DND-41 (cell line): ENCODE results near the gene YBX1.
"Not testable (repeated sequence)": the region's sequence is repeated elsewhere in the genome, so short reads cannot be mapped to it uniquely, and the experiment has no call there.

ENCODE experiments used
- ATAC-seq: fragments of 200-7000 bp; cut with Tn5 transposase; 3 replicates; pipeline ENCODE4 v1.9.1; 2021; ENCODE audit warnings: low read depth; ENCODE audit not compliant: insufficient read depth
- DNase-seq: peaks from one replicate; pipeline ENCODE4 v3.0.0-alpha.2; 2020
- H2AFZ ChIP-seq: 2 replicates; pipeline ENCODE4 v1.6.0; 2012; ENCODE audit warnings: low read depth, low read length
- H3K27ac ChIP-seq: 2 replicates; pipeline ENCODE4 v1.5.1; 2012; ENCODE audit warnings: low read length, inconsistent platforms
- H3K27me3 ChIP-seq: fragments of 200-600 bp; sonication (generic); 2 replicates; pipeline ENCODE4 v1.6.0; 2012; ENCODE audit warnings: low read length, mild to moderate bottlenecking, inconsistent platforms; ENCODE audit not compliant: insufficient read depth, poor library complexity
- H3K36me3 ChIP-seq: 2 replicates; pipeline ENCODE4 v1.5.1; 2012; ENCODE audit warnings: low read length, inconsistent platforms; ENCODE audit not compliant: insufficient read depth
- H3K4me1 ChIP-seq: 2 replicates; pipeline ENCODE4 v1.5.1; 2012; ENCODE audit warnings: mild to moderate bottlenecking, low read length; ENCODE audit not compliant: insufficient read depth
- H3K4me2 ChIP-seq: 2 replicates; pipeline ENCODE4 v1.6.0; 2012; ENCODE audit warnings: mild to moderate bottlenecking, moderate library complexity, low read length, inconsistent platforms; ENCODE audit not compliant: insufficient read depth
- H3K4me3 ChIP-seq, 2 experiments: fragments of 200-600 bp in 1 of 2; shearing (Covaris generic) in 1 of 2; 2 replicates each; pipeline ENCODE4 v1.5.1; 2012 to 2016; ENCODE audit warnings: inconsistent platforms in 2 of 2, low read length in 2 of 2, mild to moderate bottlenecking in 2 of 2, low read depth in 1 of 2, moderate library complexity in 1 of 2
- H3K79me2 ChIP-seq: 2 replicates; pipeline ENCODE4 v1.6.0; 2012; ENCODE audit warnings: low read length, inconsistent platforms; ENCODE audit not compliant: insufficient read depth
- H3K9ac ChIP-seq: 2 replicates; pipeline ENCODE4 v1.6.0; 2012; ENCODE audit warnings: low read depth, mild to moderate bottlenecking, inconsistent platforms, low read length, moderate library complexity
- H3K9me3 ChIP-seq: 2 replicates; pipeline ENCODE4 v1.5.1; 2012; ENCODE audit warnings: low read length, moderate library complexity, mild to moderate bottlenecking, inconsistent platforms; ENCODE audit not compliant: insufficient read depth, severe bottlenecking
- H4K20me1 ChIP-seq: 2 replicates; pipeline ENCODE4 v1.6.0; 2012; ENCODE audit warnings: low read length; ENCODE audit not compliant: insufficient read depth
- CTCF ChIP-seq: IDR thresholded peaks from 2 replicates; pipeline ENCODE4 v1.5.1; 2012; ENCODE audit warnings: borderline replicate concordance, low read length, moderate library complexity, mild to moderate bottlenecking; ENCODE audit not compliant: poor library complexity, severe bottlenecking; ENCODE audit errors: extremely low read depth
- EZH2 ChIP-seq: IDR thresholded peaks from 3 replicates; pipeline ENCODE4 v1.6.1; 2012; ENCODE audit warnings: borderline replicate concordance, low read depth, mild to moderate bottlenecking, moderate library complexity, low read length, inconsistent platforms; ENCODE audit not compliant: severe bottlenecking

Gene YBX1

GRCh38 chr1:42700006-42700405 is 17.8 kb downstream of the YBX1 start:
- H3K27ac ChIP-seq, result no peak overlapping the region
- H3K9ac ChIP-seq, result no peak overlapping the region
- peaks cover 69% of the 10 kb centered on the region for H4K20me1 ChIP-seq
- H3K4me3 ChIP-seq, result no peak overlapping the region
- H3K36me3 ChIP-seq, result peaks cover 98% of the 10 kb centered on the region
- H3K27me3 ChIP-seq, result no peaks in the 10 kb centered on the region
- no peak for TF ChIP-seq EZH2
- no peak for TF ChIP-seq CTCF
- ATAC-seq (no peak), DNase-seq (no peak)
- H3K4me1 ChIP-seq, result no peaks in the 10 kb centered on the region
- no peak overlapping the region for H2AFZ ChIP-seq
- no peak overlapping the region for H3K4me2 ChIP-seq
- H3K79me2 ChIP-seq, result peaks cover 82% of the 10 kb centered on the region
- no peaks in the 10 kb centered on the region for H3K9me3 ChIP-seq

GRCh38 chr1:42703888-42704464 is 21.8 kb downstream of the YBX1 start:
- Histone ChIP-seq H3K4me2 (no peak overlapping the region), H3K79me2 (peaks cover 67% of the 10 kb centered on the region), H3K9me3 (no peaks in the 10 kb centered on the region), H3K9ac (no peak overlapping the region), H4K20me1 (peaks cover 46% of the 10 kb centered on the region), H3K27ac (no peak overlapping the region), H2AFZ (no peak overlapping the region), H3K36me3 (peaks cover 94% of the 10 kb centered on the region), H3K4me3 (no peak overlapping the region), H3K4me1 (no peaks in the 10 kb centered on the region), H3K27me3 (no peaks in the 10 kb centered on the region)
- ATAC-seq (0 out of 3 replicates have a peak, but pooled peaks have one; percentile 14), DNase-seq (no peak)
- TF ChIP-seq CTCF, result peak; percentile 9
- no peak for TF ChIP-seq EZH2

GRCh38 chr1:42712808-42713207 is 30.6 kb downstream of the YBX1 start:
- H3K9ac ChIP-seq, H3K4me3 ChIP-seq, H3K4me1 ChIP-seq, H3K27ac ChIP-seq, H3K9me3 ChIP-seq, DNase-seq, H3K27me3 ChIP-seq, H3K4me2 ChIP-seq, H2AFZ ChIP-seq, ATAC-seq: not testable (repeated sequence)
- Histone ChIP-seq H3K36me3 (peaks cover 81% of the 10 kb centered on the region), H3K79me2 (peaks cover 48% of the 10 kb centered on the region), H4K20me1 (peaks cover 11% of the 10 kb centered on the region; the same call in 1 of the 2 replicates)

GRCh38 chr1:42713293-42713692 is 31.1 kb downstream of the YBX1 start:
- H3K27ac ChIP-seq, result no peak overlapping the region
- H3K9ac ChIP-seq, result no peak overlapping the region
- no peak overlapping the region for H2AFZ ChIP-seq
- no peak for ATAC-seq
- peaks cover 5% of the 10 kb centered on the region for H3K9me3 ChIP-seq
- H3K27me3 ChIP-seq, result no peaks in the 10 kb centered on the region
- H3K79me2 ChIP-seq, result peaks cover 44% of the 10 kb centered on the region
- DNase-seq, result no peak
- no peaks in the 10 kb centered on the region for H3K4me1 ChIP-seq
- H3K4me2 ChIP-seq, result no peak overlapping the region
- TF ChIP-seq EZH2 (no peak), CTCF (no peak)
- H3K4me3 ChIP-seq, result no peak overlapping the region
- peaks cover 8% of the 10 kb centered on the region; the same call in 1 of the 2 replicates for H4K20me1 ChIP-seq
- peaks cover 81% of the 10 kb centered on the region for H3K36me3 ChIP-seq

GRCh38 chr1:42714441-42714840 is 32.2 kb downstream of the YBX1 start:
- H3K4me1 ChIP-seq, H3K4me3 ChIP-seq, H2AFZ ChIP-seq, DNase-seq, ATAC-seq, H3K27ac ChIP-seq, H3K4me2 ChIP-seq, H3K9me3 ChIP-seq, H3K9ac ChIP-seq, H3K27me3 ChIP-seq, H4K20me1 ChIP-seq: not testable (repeated sequence)
- H3K36me3 ChIP-seq, result peaks cover 80% of the 10 kb centered on the region
- peaks cover 36% of the 10 kb centered on the region for H3K79me2 ChIP-seq
